ENCODE data around the gene TMEM91. TPM values are rescaled to one million over a fixed set of nuclear protein-coding genes. Genes with fewer than 3 reads are reported as not detected.

TMEM91 gene
- polyA plus RNA-seq, 4 donors: 1.3 to 14.6 (median 5.2) TPM

DNA sequence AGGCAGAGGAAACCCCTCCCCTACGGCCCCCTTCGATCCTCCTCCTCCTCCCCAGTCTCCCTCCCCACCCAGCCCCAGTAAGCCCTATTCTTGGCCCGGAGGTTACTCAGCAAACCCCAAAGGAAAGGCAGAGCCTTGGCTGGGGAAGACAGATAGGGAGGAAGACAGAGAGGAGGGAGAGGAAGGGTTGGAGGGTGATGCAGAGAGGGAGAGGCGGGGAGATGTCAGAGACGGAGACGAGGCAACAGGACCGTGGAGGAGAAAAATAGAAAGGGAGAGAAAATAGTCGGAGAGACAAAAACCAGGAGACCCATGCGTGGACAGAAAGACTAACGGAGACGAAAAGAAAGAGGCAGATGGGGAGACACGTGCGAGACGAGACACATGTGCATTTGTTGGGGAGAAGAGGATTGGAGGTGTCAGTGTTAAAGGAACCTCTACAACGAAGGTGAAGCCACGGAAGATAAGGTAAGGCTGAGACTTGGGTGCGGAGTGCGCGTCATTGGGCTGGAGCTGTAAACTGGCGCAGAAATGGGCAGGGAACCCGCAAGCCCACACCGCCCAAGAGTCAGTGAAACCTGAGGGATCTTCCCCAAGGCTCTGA, 25.5 kb upstream of the TMEM91 start:
- peaks cover 0 to 31% (median 2%) of the 10 kb centered on the region in 3 donors for H3K4me1 ChIP-seq (ENCODE audit: control insufficient read depth in 3 of 3, insufficient read depth in 2 of 3, low read depth in 1 of 3, low read length in 2 of 3)
- peak overlapping the region; percentile 28 to 69 (median 55) for H3K4me3 ChIP-seq (ENCODE audit: low read depth in 1 of 3, low read length in 3 of 3)
- FAIRE-seq (no peak), DNase-seq (peak in 1 of 2 donors; percentile 35)
- WGBS, 3 donors: 2 to 5% (median 3%) methylated on average over 22 of the region's 22 CpGs
- H3K27me3 ChIP-seq (ENCODE audit: control insufficient read depth in 3 of 3, insufficient read depth in 3 of 3, low read length in 3 of 3): peaks cover 0 to 52% (median 0%) of the 10 kb centered on the region in 3 donors
- peak overlapping the region in 2 of 3 donors; percentile 5 to 39 for H3K27ac ChIP-seq (ENCODE audit: low read depth in 1 of 3, low read length in 2 of 3)
- H3K9me3 ChIP-seq (ENCODE audit: control insufficient read depth in 2 of 2, insufficient read depth in 1 of 2, low read depth in 1 of 2, low read length in 1 of 2): no peaks in the 10 kb centered on the region
- peaks cover 0 to 7% (median 0%) of the 10 kb centered on the region in 3 donors for H3K36me3 ChIP-seq (ENCODE audit: control insufficient read depth in 3 of 3, insufficient read depth in 2 of 3, low read depth in 1 of 3, low read length in 3 of 3)

DNA sequence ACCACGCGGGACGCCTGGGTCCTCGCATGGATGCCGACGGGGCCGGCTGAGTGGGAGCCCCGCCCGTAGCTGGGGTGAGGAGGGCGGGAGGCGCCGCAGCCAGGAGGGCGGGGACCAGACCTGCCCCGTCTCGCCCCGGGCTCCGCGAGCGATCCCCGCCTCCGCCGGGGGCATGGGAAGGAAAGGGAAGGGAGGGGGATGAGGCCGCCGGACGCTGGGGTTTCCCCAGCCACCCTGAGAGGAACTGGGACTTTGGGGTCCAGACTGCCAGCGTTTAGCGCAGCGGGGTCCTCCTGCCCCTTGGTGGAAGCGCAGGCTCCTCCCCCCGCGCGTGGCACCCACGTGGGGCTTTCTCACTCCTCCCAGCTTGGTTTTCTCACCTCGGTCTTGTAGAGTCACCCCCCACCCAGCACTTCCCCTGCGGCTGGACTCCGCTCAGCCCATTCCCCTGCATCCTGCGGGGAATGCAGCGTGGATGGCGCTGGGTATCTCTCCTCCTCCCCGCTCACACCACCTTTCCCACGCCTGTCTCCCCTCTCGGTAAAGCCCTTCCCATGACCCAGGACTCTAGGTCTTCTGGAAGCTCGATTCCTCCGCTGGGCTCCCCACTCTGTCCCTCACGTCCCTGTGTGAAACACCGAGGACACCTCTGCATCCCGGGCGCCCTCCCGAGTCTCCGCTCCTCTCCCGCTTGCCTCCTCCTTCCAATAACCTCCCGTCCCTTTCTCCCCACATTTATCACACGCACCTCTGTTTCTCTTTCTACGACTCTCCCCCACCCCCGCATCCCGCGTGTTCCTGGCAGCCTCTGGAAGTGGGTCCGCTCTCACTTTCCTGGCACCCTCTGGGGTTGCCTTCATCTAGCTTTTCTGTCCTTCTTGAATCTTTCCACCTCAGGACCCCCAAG, 24.7 kb upstream of the TMEM91 start:
- WGBS, 3 donors: 0 to 1% (median 1%) methylated on average over 47 to 58 of the region's 58 CpGs
- FAIRE-seq (no peak), DNase-seq (peak; percentile 57 to 63)

DNA sequence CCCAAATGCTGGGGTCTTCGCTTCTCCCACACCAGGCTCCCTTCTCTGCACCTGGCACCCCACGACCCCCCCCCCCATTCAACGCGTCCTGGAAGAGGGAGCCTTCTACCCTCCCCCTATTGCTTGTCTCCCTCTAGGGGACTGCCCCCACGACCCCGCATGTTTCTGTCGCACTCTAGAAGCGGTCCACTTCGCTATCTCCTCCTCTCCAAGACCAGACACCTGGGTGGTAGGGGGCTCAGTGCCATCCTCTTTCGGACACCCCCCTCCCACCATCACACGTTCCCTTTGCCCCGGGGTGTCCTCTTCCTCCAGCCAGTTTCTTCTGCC, 24.1 kb upstream of the TMEM91 start:
- 0 to 1% (median 1%) methylated on average over 12 of the region's 12 CpGs for WGBS, 3 donors
- Histone ChIP-seq H3K9me3 (ENCODE audit: control insufficient read depth in 2 of 2, insufficient read depth in 1 of 2, low read depth in 1 of 2, low read length in 1 of 2) (no peaks in the 10 kb centered on the region), H3K4me3 (ENCODE audit: low read depth in 1 of 3, low read length in 3 of 3) (peak overlapping the region; percentile 55 to 69 (median 69)), H3K36me3 (ENCODE audit: control insufficient read depth in 3 of 3, insufficient read depth in 2 of 3, low read depth in 1 of 3, low read length in 3 of 3) (peaks cover 0 to 10% (median 0%) of the 10 kb centered on the region in 3 donors), H3K27ac (ENCODE audit: low read depth in 1 of 3, low read length in 2 of 3) (peak overlapping the region in 1 of 3 donors; percentile 39), H3K27me3 (ENCODE audit: control insufficient read depth in 3 of 3, insufficient read depth in 3 of 3, low read length in 3 of 3) (peaks cover 0 to 52% (median 0%) of the 10 kb centered on the region in 3 donors), H3K4me1 (ENCODE audit: control insufficient read depth in 3 of 3, insufficient read depth in 2 of 3, low read depth in 1 of 3, low read length in 2 of 3) (peaks cover 0 to 31% (median 2%) of the 10 kb centered on the region in 3 donors)
- FAIRE-seq (no peak), DNase-seq (peak in 1 of 2 donors; percentile 18)

More for the DNA sequence above, 24.7 kb upstream of the TMEM91 start:
- H3K4me1 ChIP-seq (ENCODE audit: control insufficient read depth in 3 of 3, insufficient read depth in 2 of 3, low read depth in 1 of 3, low read length in 2 of 3): peaks cover 0 to 31% (median 2%) of the 10 kb centered on the region in 3 donors
- peak overlapping the region; percentile 55 to 69 (median 69) for H3K4me3 ChIP-seq (ENCODE audit: low read depth in 1 of 3, low read length in 3 of 3)
- peak overlapping the region in 1 of 3 donors; percentile 39 for H3K27ac ChIP-seq (ENCODE audit: low read depth in 1 of 3, low read length in 2 of 3)
- peaks cover 0 to 7% (median 0%) of the 10 kb centered on the region in 3 donors for H3K36me3 ChIP-seq (ENCODE audit: control insufficient read depth in 3 of 3, insufficient read depth in 2 of 3, low read depth in 1 of 3, low read length in 3 of 3)
- peaks cover 0 to 52% (median 0%) of the 10 kb centered on the region in 3 donors for H3K27me3 ChIP-seq (ENCODE audit: control insufficient read depth in 3 of 3, insufficient read depth in 3 of 3, low read length in 3 of 3)
- H3K9me3 ChIP-seq (ENCODE audit: control insufficient read depth in 2 of 2, insufficient read depth in 1 of 2, low read depth in 1 of 2, low read length in 1 of 2): no peaks in the 10 kb centered on the region

DNA sequence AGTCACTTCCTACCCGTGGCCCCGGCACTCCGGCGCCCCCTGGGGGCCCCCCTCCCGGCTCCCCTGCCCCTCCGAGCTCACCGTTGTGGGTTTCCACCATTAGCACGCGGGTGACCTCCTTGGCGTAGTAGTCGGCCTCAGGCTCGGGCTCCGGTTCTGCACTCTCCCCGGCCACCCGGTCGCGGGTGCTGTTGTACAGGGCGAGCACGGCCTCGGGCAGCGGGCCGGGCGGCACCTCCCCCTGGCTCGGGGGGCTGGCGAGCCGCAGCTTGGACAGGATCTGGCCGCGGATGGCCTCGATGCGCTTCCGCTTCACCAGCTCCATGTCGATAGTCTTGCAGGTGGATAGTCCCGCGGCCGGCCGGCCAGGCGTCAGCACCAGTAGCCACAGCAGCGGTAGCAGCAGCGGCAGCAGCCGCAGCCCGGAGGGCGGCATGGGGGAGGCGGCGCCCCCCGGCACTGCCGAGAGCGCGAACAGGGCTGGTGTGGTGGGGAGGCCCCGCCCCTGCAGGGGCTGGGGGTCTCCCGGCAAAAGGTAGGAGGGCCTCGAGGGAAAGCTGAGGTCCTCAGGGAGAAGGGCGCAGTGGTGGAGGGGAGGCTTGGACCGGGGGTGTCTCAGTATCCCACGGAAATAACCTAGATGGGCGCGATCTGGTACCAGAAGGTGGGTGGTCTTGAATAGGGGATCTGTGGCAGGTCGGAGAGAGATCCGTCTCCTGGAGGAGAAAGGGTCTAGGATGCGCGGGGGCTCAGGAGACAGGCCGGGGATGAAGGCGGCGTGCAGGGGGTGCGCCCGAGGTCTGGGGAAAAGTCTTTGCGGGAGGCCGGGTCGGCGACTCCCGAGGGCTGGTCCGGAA, 23.5 kb upstream of the TMEM91 start:
- Histone ChIP-seq H3K9me3 (ENCODE audit: control insufficient read depth in 2 of 2, insufficient read depth in 1 of 2, low read depth in 1 of 2, low read length in 1 of 2) (no peaks in the 10 kb centered on the region), H3K4me1 (ENCODE audit: control insufficient read depth in 3 of 3, insufficient read depth in 2 of 3, low read depth in 1 of 3, low read length in 2 of 3) (peaks cover 0 to 31% (median 2%) of the 10 kb centered on the region in 3 donors), H3K36me3 (ENCODE audit: control insufficient read depth in 3 of 3, insufficient read depth in 2 of 3, low read depth in 1 of 3, low read length in 3 of 3) (peaks cover 0 to 13% (median 0%) of the 10 kb centered on the region in 3 donors), H3K27ac (ENCODE audit: low read depth in 1 of 3, low read length in 2 of 3) (peak overlapping the region in 1 of 3 donors; percentile 39), H3K4me3 (ENCODE audit: low read depth in 1 of 3, low read length in 3 of 3) (peak overlapping the region; percentile 55 to 69 (median 69)), H3K27me3 (ENCODE audit: control insufficient read depth in 3 of 3, insufficient read depth in 3 of 3, low read length in 3 of 3) (peaks cover 0 to 52% (median 0%) of the 10 kb centered on the region in 3 donors)
- 0 to 1% (median 1%) methylated on average over 57 to 71 of the region's 71 CpGs for WGBS, 3 donors
- DNase-seq (peak; percentile 32 to 60), FAIRE-seq (no peak)

DNA sequence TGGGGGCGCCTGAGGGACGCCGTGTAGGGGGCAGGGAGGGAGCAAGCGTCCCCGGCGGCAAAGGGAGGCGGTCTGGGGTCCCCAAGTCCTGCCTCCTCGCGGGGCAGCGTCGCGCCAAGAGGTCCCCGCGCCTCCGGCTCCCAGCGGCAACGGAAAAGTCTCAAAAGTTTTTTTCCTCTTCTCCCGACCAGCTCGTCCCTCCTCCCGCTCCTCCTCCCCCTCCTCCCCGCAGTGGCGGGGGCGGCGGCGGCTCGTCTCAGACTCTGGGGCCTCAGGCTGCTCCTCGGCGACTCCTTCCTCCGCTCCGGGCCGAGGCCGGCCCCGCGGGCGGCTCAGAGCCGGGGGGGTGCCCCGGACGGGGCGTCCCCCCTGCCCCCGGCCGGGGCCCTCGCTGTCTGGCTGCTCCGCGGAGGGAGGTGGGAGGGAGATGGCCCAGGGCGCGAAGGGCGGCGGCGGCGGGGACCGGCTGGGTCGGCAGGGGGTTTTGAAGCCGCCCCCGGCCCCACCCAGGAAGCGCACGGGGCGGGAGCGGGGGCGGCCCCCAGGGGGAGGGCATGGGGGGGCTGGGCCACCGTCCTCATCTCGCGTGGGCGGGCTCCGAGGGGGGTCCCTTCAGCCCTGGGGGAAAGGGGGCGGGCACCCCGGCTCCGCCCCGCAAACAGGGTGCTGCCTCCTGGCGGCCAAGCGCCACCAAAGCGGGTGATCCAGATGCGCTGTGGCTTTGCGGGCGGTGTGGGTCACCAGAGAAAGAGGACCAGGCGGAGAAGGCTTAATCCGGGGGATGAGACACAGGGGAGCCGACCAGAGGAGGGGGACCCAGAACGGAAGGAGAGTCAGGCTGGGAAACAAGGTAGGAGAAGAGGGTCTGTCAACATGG, 22.6 kb upstream of the TMEM91 start, which contains the start of gene TGFB1:
TGFB1 (minus strand) TSS at position 457 of the 877 bp plus-strand sequence. CDS start 878 bp downstream, outside the sequence.
- FAIRE-seq: no peak
- Histone ChIP-seq H3K9me3 (ENCODE audit: control insufficient read depth in 2 of 2, insufficient read depth in 1 of 2, low read depth in 1 of 2, low read length in 1 of 2) (no peaks in the 10 kb centered on the region), H3K27me3 (ENCODE audit: control insufficient read depth in 3 of 3, insufficient read depth in 3 of 3, low read length in 3 of 3) (peaks cover 0 to 52% (median 0%) of the 10 kb centered on the region in 3 donors), H3K36me3 (ENCODE audit: control insufficient read depth in 3 of 3, insufficient read depth in 2 of 3, low read depth in 1 of 3, low read length in 3 of 3) (peaks cover 0 to 10% (median 0%) of the 10 kb centered on the region in 3 donors), H3K4me3 (ENCODE audit: low read depth in 1 of 3, low read length in 3 of 3) (peak within 1 kb of the TSS; percentile 55 to 69 (median 69)), H3K27ac (ENCODE audit: low read depth in 1 of 3, low read length in 2 of 3) (peak within 1 kb of the TSS in 1 of 3 donors; percentile 57), H3K4me1 (ENCODE audit: control insufficient read depth in 3 of 3, insufficient read depth in 2 of 3, low read depth in 1 of 3, low read length in 2 of 3) (peaks cover 0 to 31% (median 2%) of the 10 kb centered on the region in 3 donors)
- WGBS, 3 donors: 1% methylated on average over 31 to 78 of the region's 78 CpGs
- DNase-seq: peak; percentile 68 to 84

DNA sequence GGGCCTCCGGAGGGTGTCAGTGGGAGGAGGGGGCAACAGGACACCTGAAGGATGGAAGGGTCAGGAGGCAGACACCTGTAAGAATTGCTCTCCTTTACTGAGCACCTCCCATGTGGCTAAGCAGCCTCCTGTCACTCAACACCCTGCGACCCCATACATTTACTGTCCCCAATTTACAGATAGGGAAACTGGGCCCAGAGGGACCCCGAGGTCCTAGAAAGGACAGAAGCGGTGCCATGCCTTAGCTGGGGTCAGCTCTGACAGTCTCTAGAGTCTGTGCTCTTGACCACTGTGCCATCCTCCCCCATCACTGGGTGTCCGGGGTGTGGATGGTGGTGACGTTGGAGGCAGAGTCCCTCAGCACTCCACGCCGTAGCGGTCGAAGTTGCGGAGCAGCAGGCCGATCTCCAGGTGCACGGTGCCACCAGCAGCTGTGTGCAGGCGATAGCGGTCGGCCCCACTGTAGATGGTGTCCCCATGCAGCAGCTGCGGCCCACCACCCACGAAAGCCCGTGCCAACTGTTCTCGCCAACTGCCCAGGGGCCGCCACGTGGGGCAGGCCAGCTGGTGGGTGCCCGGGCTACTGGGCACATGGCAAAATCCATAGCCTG, 21.9 kb upstream of the TMEM91 start:
- Histone ChIP-seq H3K27me3 (ENCODE audit: control insufficient read depth in 3 of 3, insufficient read depth in 3 of 3, low read length in 3 of 3) (peaks cover 0 to 48% (median 0%) of the 10 kb centered on the region in 3 donors), H3K9me3 (ENCODE audit: control insufficient read depth in 2 of 2, insufficient read depth in 1 of 2, low read depth in 1 of 2, low read length in 1 of 2) (no peaks in the 10 kb centered on the region), H3K4me3 (ENCODE audit: low read depth in 1 of 3, low read length in 3 of 3) (peak overlapping the region in 1 of 3 donors; percentile 55), H3K4me1 (ENCODE audit: control insufficient read depth in 3 of 3, insufficient read depth in 2 of 3, low read depth in 1 of 3, low read length in 2 of 3) (peaks cover 0 to 31% (median 0%) of the 10 kb centered on the region in 3 donors), H3K27ac (ENCODE audit: low read depth in 1 of 3, low read length in 2 of 3) (peak overlapping the region in 1 of 3 donors; percentile 57), H3K36me3 (ENCODE audit: control insufficient read depth in 3 of 3, insufficient read depth in 2 of 3, low read depth in 1 of 3, low read length in 3 of 3) (peaks cover 0 to 10% (median 0%) of the 10 kb centered on the region in 3 donors)
- FAIRE-seq (no peak), DNase-seq (no peak)
- 87 to 91% (median 89%) methylated on average over 23 of the region's 23 CpGs for WGBS, 3 donors

DNA sequence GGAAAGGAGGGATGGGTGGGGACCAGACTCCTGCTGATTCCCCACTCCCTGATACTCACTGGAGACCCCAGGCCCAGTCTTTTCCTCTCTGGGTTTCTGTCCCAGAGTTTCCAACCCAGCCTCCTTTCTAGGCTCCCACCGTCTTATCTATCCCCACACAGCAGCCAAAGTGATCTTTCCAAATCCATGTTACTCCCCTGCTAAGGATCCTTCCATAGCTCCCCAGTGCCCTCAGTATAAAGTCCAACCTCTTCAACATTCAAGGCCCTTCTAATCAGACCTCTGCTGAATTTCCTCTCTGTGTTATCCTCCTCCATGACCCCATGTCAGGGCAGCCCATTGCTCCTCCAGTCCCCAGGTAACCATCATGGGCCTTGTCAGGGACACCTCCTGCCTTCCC, 21.3 kb upstream of the TMEM91 start:
- peaks cover 0 to 31% (median 0%) of the 10 kb centered on the region in 3 donors for H3K4me1 ChIP-seq (ENCODE audit: control insufficient read depth in 3 of 3, insufficient read depth in 2 of 3, low read depth in 1 of 3, low read length in 2 of 3)
- H3K4me3 ChIP-seq (ENCODE audit: low read depth in 1 of 3, low read length in 3 of 3): no peak overlapping the region
- no peak overlapping the region for H3K27ac ChIP-seq (ENCODE audit: low read depth in 1 of 3, low read length in 2 of 3)
- no peak for DNase-seq
- H3K27me3 ChIP-seq (ENCODE audit: control insufficient read depth in 3 of 3, insufficient read depth in 3 of 3, low read length in 3 of 3): peaks cover 0 to 42% (median 0%) of the 10 kb centered on the region in 3 donors
- peaks cover 0 to 10% (median 0%) of the 10 kb centered on the region in 3 donors for H3K36me3 ChIP-seq (ENCODE audit: control insufficient read depth in 3 of 3, insufficient read depth in 2 of 3, low read depth in 1 of 3, low read length in 3 of 3)
- no peak for FAIRE-seq
- no peaks in the 10 kb centered on the region for H3K9me3 ChIP-seq (ENCODE audit: control insufficient read depth in 2 of 2, insufficient read depth in 1 of 2, low read depth in 1 of 2, low read length in 1 of 2)
- WGBS, 3 donors: 86 to 97% (median 90%) methylated on average over 1 of the region's 1 CpG

Measured in small intestine (tissue), 7 donors.